Ishikawa (cell line): ENCODE data around the gene CHAC1.

Experiments
- CEBPB ChIP-seq: IDR thresholded peaks from 2 replicates; pipeline ENCODE4 v1.6.1; 2012
- CREB1 ChIP-seq: IDR thresholded peaks from 2 replicates; pipeline ENCODE4 v1.6.1; 2012; ENCODE audit warnings: low read depth
- EGR1 ChIP-seq: IDR thresholded peaks from 2 replicates; pipeline ENCODE4 v1.6.1; 2012
- EP300 ChIP-seq: IDR thresholded peaks from 2 replicates; pipeline ENCODE4 v1.6.1; 2012; ENCODE audit warnings: borderline replicate concordance
- FOXM1 ChIP-seq: IDR thresholded peaks from 2 replicates; pipeline ENCODE4 v1.6.1; 2012; ENCODE audit warnings: low read depth, borderline replicate concordance
- NFIC ChIP-seq: IDR thresholded peaks from 2 replicates; pipeline ENCODE4 v1.6.1; 2012
- RAD21 ChIP-seq: IDR thresholded peaks from 2 replicates; pipeline ENCODE4 v1.6.1; 2012; ENCODE audit warnings: low read depth
- TAF1 ChIP-seq: IDR thresholded peaks from 2 replicates; pipeline ENCODE4 v1.6.1; 2012; ENCODE audit warnings: low read depth, mild to moderate bottlenecking
- TCF12 ChIP-seq: IDR thresholded peaks from 2 replicates; pipeline ENCODE4 v1.6.1; 2012; ENCODE audit warnings: low read depth
- TEAD4 ChIP-seq: IDR thresholded peaks from 2 replicates; pipeline ENCODE4 v1.6.1; 2012
- YY1 ChIP-seq: IDR thresholded peaks from 2 replicates; pipeline ENCODE4 v1.6.1; 2012; ENCODE audit warnings: low read depth
- ZBTB7A ChIP-seq: IDR thresholded peaks from 2 replicates; pipeline ENCODE4 v1.6.1; 2012; ENCODE audit warnings: low read depth
- TF ChIP-seq, protein P1 (sequence below): IDR thresholded peaks from 2 replicates; pipeline ENCODE4 v1.6.1; 2012
- TF ChIP-seq, protein P2 (sequence below): IDR thresholded peaks from 2 replicates; pipeline ENCODE4 v1.6.1; 2012; ENCODE audit warnings: low read depth, mild to moderate bottlenecking
- TF ChIP-seq, protein P3 (sequence below): IDR thresholded peaks from 2 replicates; pipeline ENCODE4 v1.6.1; 2012

Gene CHAC1

GRCh38 chr15:40964634-40965033 lies 11.4 kb downstream of the CHAC1 start:
- TF ChIP-seq, protein P1, sequence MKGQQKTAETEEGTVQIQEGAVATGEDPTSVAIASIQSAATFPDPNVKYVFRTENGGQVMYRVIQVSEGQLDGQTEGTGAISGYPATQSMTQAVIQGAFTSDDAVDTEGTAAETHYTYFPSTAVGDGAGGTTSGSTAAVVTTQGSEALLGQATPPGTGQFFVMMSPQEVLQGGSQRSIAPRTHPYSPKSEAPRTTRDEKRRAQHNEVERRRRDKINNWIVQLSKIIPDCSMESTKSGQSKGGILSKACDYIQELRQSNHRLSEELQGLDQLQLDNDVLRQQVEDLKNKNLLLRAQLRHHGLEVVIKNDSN = no peak

- TF ChIP-seq CEBPB = 0 out of 2 replicates have a peak, but pooled peaks have one; percentile 16
- TF ChIP-seq YY1 = no peak
- TF ChIP-seq EGR1 = no peak
- no peak for TF ChIP-seq FOXM1
- TF ChIP-seq, protein P2, sequence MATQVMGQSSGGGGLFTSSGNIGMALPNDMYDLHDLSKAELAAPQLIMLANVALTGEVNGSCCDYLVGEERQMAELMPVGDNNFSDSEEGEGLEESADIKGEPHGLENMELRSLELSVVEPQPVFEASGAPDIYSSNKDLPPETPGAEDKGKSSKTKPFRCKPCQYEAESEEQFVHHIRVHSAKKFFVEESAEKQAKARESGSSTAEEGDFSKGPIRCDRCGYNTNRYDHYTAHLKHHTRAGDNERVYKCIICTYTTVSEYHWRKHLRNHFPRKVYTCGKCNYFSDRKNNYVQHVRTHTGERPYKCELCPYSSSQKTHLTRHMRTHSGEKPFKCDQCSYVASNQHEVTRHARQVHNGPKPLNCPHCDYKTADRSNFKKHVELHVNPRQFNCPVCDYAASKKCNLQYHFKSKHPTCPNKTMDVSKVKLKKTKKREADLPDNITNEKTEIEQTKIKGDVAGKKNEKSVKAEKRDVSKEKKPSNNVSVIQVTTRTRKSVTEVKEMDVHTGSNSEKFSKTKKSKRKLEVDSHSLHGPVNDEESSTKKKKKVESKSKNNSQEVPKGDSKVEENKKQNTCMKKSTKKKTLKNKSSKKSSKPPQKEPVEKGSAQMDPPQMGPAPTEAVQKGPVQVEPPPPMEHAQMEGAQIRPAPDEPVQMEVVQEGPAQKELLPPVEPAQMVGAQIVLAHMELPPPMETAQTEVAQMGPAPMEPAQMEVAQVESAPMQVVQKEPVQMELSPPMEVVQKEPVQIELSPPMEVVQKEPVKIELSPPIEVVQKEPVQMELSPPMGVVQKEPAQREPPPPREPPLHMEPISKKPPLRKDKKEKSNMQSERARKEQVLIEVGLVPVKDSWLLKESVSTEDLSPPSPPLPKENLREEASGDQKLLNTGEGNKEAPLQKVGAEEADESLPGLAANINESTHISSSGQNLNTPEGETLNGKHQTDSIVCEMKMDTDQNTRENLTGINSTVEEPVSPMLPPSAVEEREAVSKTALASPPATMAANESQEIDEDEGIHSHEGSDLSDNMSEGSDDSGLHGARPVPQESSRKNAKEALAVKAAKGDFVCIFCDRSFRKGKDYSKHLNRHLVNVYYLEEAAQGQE = no peak
- TF ChIP-seq TAF1 = no peak
- TF ChIP-seq, protein P3, sequence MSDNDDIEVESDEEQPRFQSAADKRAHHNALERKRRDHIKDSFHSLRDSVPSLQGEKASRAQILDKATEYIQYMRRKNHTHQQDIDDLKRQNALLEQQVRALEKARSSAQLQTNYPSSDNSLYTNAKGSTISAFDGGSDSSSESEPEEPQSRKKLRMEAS = peak; percentile 48; the same call in 1 of the 2 replicates
- peak; percentile 77; the same call in 1 of the 2 replicates for TF ChIP-seq NFIC
- TF ChIP-seq TEAD4 = peak; percentile 72
- TF ChIP-seq CREB1 = 0 out of 2 replicates have a peak, but pooled peaks have one; percentile 13
- TF ChIP-seq ZBTB7A = no peak
- peak; percentile 66 for TF ChIP-seq TCF12
- TF ChIP-seq EP300 = peak; percentile 57; the same call in 1 of the 2 replicates
Observed at GRCh38 chr15:40968290-40969085, 15.2 kb downstream of the CHAC1 start.

GRCh38 chr15:40969363-40969762 lies 16.1 kb downstream of the CHAC1 start:
- TF ChIP-seq, protein P1 = no peak
- TF ChIP-seq ZBTB7A (no peak), RAD21 (no peak), TCF12 (no peak), YY1 (no peak), EGR1 (no peak)
- TF ChIP-seq, protein P2 = no peak

GRCh38 chr15:40974879-40975278 lies 21.6 kb downstream of the CHAC1 start:
- TF ChIP-seq, protein P2 = no peak
- TF ChIP-seq YY1 (no peak), TEAD4 (no peak), EP300 (no peak), TCF12 (no peak), NFIC (no peak), CREB1 (no peak), RAD21 (no peak), EGR1 (no peak), CEBPB (no peak), TAF1 (no peak), FOXM1 (no peak), ZBTB7A (no peak)
- TF ChIP-seq, protein P1 = no peak
- TF ChIP-seq, protein P3 = no peak
